T follicular helper cell (primary cell): ENCODE measurements around the gene ERBB4.
"Not testable (repeated sequence)": the region's sequence is repeated elsewhere in the genome, so short reads cannot be mapped to it uniquely, and the experiment has no call there.

ENCODE experiments used
- DNase-seq: peaks from one replicate; pipeline ENCODE4 v3.0.0-alpha.2; 2020; ENCODE audit warnings: low read depth

Gene ERBB4

DNA sequence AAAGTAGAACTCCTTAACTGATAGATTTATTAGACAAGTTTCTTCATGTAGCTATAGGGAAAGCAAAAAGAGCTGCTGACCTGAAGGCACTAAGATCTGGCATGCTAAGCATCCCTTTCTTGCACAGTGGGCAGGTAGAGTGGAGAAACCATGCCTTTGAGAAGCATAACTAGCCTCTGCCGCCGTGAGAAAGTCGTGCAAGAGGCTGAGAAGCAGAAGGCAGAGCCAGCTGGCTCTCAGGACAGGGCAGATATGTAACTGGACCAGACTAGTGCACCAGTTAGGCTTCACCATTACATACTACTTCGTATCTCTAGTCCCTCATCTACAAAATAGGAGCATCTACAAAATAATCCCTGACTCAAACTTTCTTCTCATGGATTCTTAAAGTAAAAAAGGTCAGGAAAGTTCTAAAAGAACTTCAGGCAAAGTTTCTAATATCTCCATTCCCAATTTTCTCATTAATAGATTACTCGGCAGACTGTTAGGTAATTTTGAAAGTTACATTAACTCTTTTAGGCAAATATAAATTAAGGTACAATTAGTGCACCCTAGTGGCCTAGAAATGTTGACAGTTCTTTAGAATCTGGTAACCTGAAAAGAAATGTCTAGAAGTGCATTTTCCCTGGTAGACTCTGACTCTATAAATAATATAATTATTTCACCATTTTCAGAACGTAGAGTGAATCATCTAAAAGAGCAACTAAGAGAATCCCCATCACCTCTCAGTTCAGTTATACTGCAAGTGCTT is 10.3 kb downstream of the ERBB4 start:
- DNase-seq: no peak

GRCh38 chr2:212526059-212526458 is 12.5 kb downstream of the ERBB4 start:
- DNase-seq: no peak

- no peak for DNase-seq
These were observed 14.8 kb downstream of the ERBB4 start for GRCh38 chr2:212523756-212524155.

GRCh38 chr2:212520340-212520739 is 18.3 kb downstream of the ERBB4 start:
- DNase-seq: no peak

- DNase-seq: no peak
These were observed 20.9 kb downstream of the ERBB4 start for GRCh38 chr2:212517693-212518092.

DNA sequence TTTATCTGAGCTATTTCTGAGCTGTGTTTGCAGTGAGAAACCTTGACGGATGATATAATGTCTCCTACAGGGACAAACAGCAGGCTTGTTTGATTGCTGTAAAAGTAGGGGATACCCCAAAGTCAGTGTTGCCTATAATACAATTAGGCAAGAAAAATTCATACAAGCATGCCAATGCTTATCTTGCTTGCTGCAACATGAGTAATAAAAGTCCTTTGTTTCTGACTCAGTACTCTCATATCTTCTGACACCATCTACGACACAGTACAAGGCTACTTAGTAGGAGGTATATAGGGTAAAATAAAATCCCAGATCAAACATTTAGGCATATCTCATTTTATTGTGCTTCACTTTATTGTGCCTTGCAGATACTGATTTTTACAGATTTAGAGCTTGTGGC is 33.0 kb downstream of the ERBB4 start:
- DNase-seq: no peak

GRCh38 chr2:212495046-212495445 is 43.6 kb downstream of the ERBB4 start:
- no peak for DNase-seq

DNA sequence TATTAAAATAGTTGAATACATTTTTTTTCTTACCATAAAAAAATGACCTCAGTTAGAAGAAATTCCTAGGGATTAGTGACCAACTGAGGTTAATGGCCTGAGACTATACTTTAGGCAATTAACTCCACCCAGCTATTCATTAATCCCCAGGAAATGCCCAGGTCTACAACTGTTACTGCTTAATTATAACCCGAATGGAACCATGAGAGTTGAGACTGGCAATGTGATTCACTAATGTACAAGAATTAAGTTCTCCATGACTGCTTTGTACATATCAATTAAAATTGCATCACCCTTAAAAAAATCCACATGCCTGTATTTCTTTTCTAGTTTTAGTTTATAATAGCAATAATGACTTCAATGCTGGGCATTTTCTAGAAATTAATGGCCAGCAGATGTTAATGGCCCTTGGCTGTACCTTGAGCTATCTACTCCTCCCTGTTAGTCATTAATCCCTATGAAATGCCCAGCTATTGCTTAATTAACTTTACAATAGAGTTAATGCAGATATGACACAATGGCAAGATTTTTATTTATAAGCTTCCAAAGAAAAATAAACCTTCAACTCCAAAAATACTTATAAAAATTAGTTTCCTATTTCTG is 44.1 kb downstream of the ERBB4 start:
- DNase-seq: no peak

DNA sequence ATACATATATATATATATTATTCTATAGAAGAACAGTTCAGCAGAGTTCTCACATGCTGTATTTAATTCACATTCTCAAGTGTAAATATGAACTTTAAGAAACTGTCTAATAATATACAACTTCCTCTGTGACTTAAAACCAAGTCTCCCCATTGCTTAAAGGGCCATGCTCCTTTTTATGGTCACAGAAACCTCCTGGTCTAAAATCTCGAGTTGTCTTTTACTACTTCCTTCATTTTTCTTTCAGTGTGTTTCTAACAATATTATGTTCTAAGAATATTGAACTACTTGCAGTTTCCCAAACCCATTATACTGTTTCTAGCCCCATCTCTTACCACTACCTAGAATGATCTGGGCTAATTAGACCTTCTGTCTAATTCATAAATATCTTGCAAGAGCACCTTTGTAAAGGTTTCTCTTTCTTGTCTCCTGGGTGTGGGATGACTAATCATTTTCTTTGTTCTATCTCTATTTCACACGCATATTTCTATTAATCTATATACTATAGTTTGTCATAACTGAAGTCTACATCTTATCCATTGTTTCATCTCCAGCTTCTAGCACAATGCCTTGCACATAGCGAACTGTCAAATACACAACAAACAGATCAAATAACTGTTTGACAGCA is 48.8 kb downstream of the ERBB4 start:
- no peak for DNase-seq

DNA sequence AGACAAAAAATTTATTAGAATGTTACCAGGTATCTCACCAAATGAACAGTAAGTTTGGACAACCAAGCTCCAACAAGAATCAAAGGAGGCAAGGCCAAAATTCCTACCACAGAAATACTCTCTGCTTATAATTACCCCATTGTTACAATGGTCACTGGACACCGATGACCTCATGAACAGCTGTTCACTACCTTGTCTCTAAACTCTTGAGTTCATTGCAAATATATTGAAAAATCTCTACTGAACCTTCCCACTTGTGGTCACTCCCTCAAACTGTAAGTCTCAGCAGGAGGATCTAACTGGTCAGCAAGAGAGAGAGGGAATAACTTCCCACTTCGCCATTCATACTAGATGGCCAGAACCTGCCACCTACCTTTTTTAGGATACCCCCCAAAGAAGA is 50.0 kb downstream of the ERBB4 start:
- no peak for DNase-seq

- DNase-seq: no peak
These were observed 54.0 kb downstream of the ERBB4 start for GRCh38 chr2:212484563-212485080.

GRCh38 chr2:212480447-212480846 is 58.2 kb downstream of the ERBB4 start:
- no peak for DNase-seq

GRCh38 chr2:212477571-212477970 is 61.0 kb downstream of the ERBB4 start:
- no peak for DNase-seq

DNA sequence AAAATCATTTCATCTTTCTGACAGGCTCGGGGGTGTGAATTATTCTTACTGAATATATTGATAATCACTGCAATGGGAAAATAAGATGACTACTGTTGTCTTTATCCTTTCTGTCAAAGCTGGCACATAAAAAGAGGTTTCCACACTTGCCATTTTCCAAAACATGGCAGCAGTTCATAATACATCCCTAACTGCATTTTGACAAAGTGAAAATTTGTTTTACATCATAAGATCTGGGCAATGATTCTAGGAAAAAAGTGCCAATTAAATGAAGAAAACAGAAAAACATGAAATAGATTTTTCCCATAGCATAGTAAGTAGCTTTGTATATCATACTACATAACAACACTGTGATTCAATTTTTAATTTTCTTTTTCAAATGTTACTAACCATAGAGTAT is 65.4 kb downstream of the ERBB4 start:
- no peak for DNase-seq

- not testable (repeated sequence) for DNase-seq
These were observed 71.1 kb downstream of the ERBB4 start for GRCh38 chr2:212467551-212467950.

DNA sequence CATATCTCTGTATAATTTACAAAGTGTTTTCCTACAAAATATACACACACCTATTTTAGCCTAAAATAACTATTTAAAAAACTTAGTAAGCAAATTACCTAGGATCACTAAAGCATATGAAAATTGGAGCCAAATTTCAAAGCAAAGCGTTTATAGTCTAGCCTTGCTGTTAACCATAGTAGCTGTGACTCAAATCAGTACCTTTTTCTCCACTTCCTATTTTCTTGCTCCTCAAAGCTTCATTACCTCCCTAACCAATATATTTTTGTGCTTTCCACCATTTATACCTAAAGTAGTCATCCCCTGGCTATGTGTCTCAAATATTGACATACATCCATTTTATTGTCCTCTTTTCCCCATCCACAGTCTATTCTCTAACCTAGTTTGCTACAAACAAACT is 73.1 kb downstream of the ERBB4 start:
- DNase-seq: no peak

DNA sequence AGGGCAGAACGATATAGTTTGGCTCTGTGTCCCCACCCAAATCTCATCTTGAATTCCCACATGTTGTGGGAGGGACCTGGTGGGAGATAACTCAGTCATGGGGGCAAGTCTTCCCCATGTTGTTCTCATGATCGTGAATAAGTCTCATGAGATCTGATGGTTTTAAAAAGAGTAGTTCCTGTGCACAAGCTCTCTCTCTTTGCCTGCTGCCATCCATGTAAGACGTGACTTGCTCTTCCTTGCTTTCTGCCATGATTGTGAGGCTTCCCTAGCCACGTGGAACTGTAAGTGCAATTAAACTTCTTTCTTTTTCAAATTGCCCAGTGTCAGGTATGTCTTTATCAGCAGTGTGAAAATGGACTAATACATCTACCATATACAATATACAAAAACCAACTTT is 76.9 kb downstream of the ERBB4 start:
- DNase-seq: not testable (repeated sequence)

GRCh38 chr2:212454149-212454548 is 84.5 kb downstream of the ERBB4 start:
- DNase-seq: no peak

- DNase-seq: no peak
These were observed 86.8 kb downstream of the ERBB4 start for GRCh38 chr2:212451786-212452231.

DNA sequence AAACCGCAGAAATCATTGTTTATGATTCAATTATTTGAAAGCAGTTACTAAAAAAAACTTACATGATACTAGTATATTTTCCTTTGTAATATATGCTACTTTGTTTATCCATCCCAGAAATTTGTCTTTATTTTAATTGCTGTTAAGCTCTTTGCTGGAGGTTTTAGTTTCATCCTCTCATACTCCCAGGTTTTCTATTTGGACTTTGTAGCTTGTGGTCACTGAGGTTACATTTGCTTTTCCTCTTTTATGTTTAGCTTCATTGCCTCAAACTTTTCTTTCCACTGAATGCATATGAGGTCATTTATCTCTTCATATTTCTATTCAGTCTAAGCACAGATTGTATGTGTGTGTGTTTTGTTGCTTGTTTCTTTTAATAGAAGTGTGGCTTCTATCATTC is 89.9 kb downstream of the ERBB4 start:
- DNase-seq: no peak

- DNase-seq: no peak
These were observed 96.8 kb downstream of the ERBB4 start for GRCh38 chr2:212441821-212442220.

DNA sequence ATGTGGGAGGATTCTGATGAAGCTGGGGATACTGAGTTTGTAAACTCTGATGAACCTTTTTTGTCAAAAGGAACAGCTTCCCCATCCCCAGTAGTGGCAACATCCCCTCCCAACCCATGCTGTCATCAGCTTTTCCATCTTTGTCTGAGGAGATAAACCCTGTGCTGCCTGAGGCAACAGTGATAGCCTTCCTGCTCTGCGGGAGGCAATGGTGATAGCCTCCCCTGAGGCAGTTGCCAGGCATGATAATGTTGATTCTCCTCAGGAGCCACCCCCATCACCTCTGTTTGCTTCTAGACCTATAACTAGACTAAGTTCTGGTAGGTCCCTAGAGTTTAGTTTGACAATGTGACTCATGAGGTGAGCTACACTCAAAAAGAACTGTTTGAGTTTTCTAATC is 97.5 kb downstream of the ERBB4 start:
- DNase-seq: no peak
